C4-2B (cell line): ENCODE results near the gene ETNK1.

Experiments
- CTCF ChIP-seq: fragments of 450-650 bp; conservative IDR thresholded peaks from 2 replicates; pipeline ENCODE4 v1.5.1; 2017; ENCODE audit warnings: mild to moderate bottlenecking
- ZFX ChIP-seq: fragments of 450-650 bp; IDR thresholded peaks from 2 replicates; pipeline ENCODE4 v1.6.1; 2017

- TF ChIP-seq CTCF (no peak), ZFX (no peak)
These were observed 28.1 kb downstream of the ETNK1 start for GRCh38 chr12:22653075-22653474.
